GM19193 (cell line): ENCODE measurements around the gene KRT81.

Experiments
- POLR2A ChIP-seq: IDR thresholded peaks from 4 replicates; pipeline ENCODE4 v1.6.1; 2011; ENCODE audit not compliant: insufficient read depth, insufficient read length; ENCODE audit errors: extremely low read depth

Gene KRT81

DNA sequence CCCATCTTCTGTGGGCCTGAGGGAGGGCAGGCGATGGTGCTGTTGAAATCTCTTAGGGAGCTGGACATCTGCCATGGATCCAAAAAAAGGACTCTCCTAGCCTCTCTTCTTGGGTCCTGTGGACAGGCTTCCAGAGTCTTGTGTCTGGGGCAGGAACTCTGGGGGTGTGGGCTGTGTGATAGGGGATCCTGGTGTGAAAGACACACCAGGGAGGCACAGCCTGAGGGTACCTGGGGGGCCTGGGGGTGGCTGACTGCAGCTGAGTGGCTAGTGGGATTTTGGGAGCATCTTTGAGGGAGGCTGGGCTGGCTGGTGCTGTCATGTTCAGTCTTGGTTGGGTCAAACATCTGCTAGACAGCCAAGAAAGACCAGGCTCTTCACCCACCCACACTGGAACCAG is 31.7 kb upstream of the KRT81 start:
- TF ChIP-seq POLR2A, result no peak

DNA sequence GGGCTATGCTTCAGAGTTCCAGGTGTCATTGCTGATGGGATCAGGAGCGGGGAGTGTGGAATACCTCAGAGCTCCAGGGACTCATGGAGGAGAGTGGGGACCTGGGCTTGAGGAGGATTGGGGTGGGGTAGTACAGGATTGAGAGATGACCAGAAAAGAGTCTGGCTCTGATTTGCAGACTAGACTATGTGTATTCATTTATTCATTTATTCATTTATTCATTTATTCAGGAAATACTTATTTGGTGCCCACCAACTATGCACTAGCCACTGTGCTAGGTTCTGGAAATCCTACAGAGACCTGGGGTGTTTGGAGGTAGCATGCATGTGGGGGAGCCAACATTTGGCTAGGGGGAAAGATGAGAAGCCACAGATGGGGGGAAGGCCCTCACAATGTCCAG is 30.7 kb upstream of the KRT81 start:
- TF ChIP-seq POLR2A, result no peak

DNA sequence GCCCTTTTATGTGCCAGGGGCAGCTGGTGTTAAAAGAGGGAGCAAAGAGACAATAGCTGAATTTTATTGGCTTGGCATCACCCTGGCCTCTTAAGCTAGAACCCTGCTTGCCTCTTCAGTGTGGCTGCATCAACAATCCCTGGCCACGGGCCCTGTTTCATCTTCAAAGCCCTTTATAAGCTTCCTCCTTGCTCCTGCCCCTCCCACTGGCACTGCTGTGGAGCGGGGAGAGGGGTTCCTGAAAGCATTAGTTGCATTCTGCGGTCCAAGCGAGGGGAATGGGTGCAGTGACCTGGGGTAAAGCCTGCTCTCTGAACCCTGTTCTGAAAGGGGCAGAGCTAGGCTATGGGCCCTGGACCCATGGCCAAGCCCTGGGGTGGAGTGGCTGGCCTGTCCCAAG is 30.1 kb upstream of the KRT81 start:
- TF ChIP-seq POLR2A, result no peak

DNA sequence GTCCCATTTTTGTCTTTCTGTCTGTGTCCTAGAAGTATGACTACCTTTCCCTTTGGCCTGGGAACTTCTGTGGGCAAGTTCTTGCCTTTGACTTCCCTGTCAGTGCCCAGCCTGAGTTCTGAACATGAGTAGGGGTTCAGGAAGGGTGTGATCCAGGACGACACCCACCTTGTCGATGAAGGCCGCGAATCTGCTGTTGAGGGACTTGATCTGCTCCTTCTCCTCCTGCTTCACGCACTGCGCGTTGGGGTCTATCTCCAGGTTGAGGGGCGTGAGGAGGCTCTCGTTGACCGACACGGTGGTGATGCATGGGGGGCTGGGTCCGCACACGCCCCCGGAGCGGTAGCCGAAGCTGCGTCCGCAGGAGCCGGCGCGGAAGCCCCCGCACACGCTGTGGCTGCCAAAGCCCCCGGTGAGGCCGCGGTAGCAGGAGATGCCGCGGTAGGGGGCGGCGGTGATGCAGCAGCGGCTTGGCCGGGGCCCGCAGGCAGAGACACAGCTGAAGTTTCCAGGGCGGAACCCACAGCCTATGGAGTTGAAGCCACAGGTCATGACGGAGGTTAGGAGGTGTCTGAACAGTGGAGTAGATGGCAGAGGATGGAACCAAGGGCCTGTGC is 29.6 kb upstream of the KRT81 start, which contains the start of gene KRT83:
Gene KRT83, minus strand, starts transcription at position 615 of the 617 bp plus-strand sequence. Its CDS starts 63 bp downstream, at position 552.
- no peak for TF ChIP-seq POLR2A

DNA sequence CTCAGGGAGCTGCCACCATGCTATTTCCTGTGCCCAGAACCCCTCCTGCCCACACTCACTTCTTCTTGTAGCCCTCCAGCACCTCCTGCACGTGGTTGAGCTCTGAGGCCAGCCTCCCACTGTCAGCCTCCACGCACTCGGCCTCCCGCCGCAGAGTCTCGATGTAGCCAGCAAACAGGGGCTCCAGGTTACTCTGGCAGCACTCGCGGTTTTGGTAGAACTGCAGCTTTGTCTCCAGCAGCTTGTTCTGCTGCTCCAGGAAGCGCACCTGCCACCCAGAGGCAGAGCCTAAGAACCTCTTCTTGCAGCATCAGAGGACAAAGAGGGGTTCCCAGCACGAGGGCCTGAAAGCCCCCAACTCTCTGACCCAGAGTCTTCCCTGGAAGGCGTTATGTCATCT is 27.8 kb upstream of the KRT81 start:
- TF ChIP-seq POLR2A, result no peak

DNA sequence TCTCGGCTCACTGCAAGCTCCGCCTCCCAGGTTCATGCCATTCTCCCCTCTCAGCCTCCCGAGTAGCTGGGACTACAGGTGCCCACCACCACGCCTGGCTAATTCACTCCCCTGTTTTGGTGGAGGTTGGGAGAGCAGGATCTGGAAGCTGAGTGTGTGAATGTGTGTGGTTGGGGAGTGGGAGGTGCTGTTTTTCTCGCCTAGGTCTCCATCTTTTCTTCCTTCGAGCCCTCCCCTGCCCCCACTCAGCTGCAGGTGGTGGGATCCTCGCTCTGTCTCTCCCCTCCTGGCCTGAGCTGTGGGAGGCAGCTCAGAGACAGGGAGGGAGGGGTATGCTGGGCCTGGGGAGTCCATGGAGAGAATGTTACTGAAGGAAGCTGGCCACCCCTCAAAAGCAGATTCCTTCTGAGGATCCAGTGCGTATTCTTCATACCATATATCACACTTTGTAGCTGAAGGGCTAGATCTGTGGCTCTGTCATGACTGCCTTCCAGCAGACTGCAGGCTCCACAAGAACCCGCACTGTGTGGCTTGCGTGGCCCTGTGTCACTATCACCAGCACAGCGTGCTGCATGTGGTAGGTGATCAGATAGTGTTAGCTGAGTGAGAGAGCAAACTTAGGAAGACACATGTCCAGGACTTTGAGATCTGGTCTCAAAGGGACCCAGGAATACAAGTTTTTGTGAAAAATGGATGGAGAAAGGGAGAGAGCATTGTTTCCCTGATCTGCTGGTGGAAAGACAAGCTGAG is 27.1 kb upstream of the KRT81 start:
- TF ChIP-seq POLR2A, result no peak

DNA sequence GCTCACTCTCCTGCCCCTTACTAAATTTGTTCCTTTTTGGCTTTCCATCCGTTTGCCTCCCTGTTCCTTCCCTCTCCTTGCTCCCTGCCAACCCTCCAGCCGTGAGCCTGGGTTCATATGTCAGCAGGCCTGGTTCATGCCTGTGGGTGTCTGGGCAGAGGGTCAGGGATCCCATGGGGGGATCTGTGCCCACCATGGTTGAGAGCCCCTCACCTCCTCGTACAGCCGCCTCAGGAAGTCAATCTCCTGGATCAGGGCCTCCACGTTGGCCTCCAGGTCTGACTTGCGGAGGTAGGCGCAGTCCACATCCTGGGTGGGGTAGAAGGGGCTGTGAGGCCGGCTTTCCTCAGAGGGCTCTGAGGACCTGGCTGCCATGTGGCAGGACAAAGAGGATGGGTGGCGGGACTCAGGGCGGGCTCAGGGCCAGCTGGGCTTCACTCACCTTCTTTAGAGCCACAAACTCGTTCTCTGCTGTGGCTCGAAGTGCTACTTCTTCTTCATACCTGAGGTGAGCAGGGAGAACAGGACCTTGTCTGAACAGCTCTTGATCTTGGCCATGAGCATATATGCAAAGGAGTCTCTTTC is 26.2 kb upstream of the KRT81 start:
- no peak for TF ChIP-seq POLR2A

DNA sequence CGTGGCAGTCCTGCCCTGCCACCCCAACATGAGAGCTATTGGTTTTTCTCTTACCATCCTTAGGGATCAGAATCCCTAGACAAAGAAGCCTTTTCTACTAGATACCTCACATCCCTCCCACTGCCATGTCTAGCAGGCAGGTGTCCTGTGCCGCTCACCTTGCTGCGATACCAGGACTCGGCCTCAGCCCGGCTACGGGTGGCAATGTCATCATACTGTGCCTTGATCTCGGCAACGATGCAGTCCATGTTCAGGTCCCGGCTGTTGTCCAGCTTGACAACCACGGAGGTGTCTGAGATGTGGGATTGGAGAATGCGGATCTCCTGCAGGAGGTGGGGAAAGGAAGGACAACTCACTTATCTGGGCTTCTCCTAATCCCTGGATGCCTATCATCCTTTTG is 25.4 kb upstream of the KRT81 start:
- TF ChIP-seq POLR2A, result no peak

DNA sequence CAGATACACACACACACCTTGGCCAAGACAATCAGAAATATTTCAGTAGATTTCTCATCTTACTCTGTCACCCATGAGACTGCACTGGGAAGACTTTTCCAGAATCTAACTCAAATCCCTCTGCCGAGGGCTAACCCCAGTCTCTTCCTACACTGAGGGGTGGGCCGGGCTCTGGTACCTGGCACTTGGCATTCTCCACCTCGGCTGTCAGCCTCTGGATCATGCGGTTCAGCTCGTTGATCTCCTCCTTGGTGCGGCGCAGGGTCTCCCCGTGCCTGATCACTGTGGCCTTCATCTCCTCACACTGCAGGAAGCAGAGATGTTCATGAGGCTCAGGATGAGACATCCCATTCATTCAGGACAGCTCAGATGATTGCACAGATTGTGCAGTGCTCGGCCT is 25.0 kb upstream of the KRT81 start:
- no peak for TF ChIP-seq POLR2A

DNA sequence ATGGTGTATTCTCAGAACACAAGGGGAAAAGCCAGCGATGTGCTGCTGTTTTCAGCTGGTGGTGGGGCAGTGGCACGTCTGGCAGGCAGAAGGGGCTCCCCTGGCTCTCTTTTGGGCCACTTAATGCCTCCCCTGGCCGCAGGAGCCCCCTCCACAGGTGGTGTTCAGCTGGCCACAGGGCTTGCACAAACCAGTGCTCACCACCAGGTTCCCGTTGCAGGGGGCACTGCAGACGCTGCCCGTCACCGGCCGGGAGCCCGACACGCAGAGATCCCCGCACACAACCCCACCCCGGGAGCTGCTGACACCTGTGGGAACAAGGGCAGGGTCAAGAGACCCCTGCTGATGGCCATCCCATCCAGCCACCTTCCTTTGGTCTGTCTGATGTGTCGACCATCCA is 23.2 kb upstream of the KRT81 start:
- TF ChIP-seq POLR2A, result no peak

DNA sequence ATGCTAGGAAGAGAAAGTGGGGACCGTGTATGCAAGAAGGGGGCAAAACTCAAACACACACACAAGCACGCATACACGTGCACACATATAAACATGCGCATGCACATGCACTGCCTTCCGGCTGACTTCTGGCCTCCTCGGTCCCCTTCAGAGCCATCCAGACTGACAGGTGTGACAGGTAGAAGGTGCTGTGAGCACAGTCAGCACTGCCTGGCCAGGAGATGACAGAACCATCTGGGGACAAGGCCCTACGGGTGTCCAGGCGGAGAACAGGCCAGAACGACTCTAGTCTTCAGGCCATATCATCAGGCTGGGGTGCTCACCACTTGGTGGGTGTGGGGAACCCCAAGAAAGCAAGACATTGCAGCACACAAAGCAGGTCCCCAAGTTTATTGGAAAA is 22.6 kb upstream of the KRT81 start:
- TF ChIP-seq POLR2A, result no peak

DNA sequence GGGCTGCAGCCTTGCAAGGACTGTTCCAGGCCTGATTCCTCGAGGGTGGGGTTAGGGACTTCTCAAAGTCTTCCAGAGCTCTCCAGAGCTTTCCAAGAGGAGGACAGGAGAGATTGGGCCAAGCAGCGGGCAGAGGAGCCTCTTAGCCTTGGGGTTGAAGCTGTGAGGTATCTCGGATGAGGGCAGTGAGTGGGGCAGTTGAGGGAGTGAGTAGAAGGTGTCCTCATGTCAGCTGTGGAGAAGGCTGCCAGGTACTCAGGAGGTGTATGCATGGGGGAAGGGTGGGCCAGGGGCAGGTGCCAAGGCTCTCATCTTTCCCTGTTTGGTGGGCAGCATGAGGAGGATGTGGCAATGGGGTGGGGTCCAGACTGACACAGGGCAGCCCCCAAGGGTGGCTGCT is 22.1 kb upstream of the KRT81 start:
- no peak for TF ChIP-seq POLR2A

DNA sequence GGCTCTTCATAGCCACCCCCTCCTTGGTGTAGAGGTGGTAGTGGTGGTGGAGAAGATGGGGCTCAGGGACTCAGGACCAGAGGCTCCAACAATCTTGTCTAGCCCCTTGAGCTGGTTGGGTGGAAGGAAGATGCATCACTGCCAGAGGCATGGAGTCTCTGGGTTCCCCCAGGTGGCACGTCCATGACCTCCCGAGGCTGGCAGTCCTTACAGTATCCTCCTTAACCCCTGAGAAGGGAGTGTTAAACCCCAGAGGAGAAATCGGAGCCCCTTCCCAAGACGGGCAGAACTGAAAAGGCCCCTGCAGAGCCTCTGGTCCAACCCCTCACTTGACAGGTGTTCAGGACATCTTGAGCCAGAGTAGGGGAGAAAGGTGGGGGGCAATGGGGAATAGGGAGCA is 20.8 kb upstream of the KRT81 start:
- no peak for TF ChIP-seq POLR2A

DNA sequence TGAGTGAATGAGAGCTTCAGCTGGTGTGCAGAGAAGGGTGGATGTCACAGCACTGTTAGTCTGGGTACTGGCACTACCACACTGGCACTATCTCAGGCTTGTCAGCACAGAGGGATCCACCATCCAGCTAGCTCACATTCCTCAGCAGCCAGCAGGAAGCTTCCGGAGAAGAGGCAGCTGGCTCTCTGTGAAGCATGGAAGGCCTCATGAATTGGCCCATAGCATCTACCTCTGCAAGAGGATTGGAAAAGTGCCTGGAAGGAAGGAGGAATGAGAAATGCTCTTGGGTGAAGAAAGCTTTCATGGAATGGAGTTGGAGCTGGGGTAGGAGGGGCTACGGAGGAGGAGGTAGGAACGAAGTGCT is 19.9 kb upstream of the KRT81 start:
- TF ChIP-seq POLR2A, result no peak

DNA sequence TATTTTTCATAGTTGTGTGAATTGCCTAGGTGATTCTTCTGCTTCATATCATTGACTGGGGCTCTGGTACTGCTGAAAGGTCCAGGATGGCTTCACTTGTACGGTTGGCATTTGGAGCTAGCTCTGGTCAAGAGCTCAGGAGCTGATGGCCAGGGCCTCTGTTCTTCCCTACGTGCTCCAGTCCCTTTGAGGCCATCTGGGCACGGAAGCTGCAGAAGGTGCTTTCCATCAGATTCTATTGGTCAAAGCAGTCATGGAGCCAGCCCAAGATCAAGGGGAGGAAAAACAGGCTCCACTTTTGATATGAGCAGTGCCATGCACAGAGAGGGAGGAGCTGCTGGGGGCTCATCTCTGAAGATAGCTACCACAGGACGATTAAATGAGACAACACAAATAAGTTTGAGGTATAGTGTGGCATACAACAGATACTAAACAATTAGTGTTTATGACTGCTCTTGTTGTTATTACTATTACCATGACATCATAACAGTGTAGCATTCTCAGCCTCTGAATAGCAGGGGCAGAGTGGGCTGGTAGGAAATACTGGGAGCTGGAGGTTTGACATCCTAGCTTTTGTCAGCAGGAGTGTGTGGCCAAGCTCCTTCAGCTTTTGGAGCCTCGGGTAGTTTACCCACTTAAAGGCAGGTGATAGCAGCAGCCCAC is 19.4 kb upstream of the KRT81 start:
- TF ChIP-seq POLR2A, result no peak
